Measurements from ENCODE around the gene MPPE1.
"Not testable (repeated sequence)": the region's sequence is repeated elsewhere in the genome, so short reads cannot be mapped to it uniquely, and the experiment has no call there.

MPPE1 gene

DNA sequence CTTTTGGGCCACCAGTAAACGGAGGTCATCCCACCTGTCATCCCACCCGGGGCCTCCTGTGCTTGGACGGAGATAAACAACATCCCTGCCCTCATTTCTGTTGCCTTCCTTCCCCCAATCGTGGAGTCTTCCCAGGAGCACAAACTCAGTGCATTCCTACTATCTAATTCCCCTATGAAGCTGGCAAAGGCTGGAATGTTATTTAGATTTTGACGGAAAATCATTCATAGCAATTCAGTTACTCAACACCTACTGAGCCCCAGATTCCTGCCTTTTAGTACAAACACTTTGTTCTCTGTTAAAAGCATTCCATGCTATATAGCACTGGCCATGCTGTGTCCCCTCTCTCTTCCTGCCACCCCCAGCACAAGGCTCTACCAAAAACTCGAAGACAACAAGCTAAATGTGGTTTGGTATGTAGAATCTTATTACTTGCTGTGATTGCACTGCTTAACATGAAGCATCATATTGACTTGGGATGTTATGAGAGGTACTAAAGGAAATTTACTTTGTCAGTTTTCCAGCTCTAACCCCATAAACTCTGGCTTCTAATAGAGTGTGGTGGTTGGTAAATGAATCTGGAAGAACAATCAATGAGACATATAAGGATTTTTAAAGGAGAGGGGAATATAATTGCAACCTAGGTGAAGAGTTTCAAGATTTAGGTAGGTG is 40.9 kb upstream of the MPPE1 start:
- DNase-seq (ENCODE audit: insufficient read length, low spot score) (no peak), FAIRE-seq (no peak)
- TF ChIP-seq TAF1 (IDR thresholded peaks at IDR 0.05; ENCODE audit: low read depth, low read length) = no peak
- no peak for TF ChIP-seq POU2F2 (IDR thresholded peaks at IDR 0.05; ENCODE audit: low read depth, low read length)
- TF ChIP-seq PAX5 (IDR thresholded peaks at IDR 0.05; ENCODE audit: insufficient read depth, low read length, severe bottlenecking) = no peak
- TF ChIP-seq SPI1 (IDR thresholded peaks at IDR 0.05; ENCODE audit: low read depth, low read length) = no peak
- TF ChIP-seq POLR2AphosphoS5 (IDR thresholded peaks at IDR 0.05; ENCODE audit: low read depth, low read length) = no peak
- no peak for TF ChIP-seq POLR2A (IDR thresholded peaks at IDR 0.05; ENCODE audit: low read depth, low read length)

DNA sequence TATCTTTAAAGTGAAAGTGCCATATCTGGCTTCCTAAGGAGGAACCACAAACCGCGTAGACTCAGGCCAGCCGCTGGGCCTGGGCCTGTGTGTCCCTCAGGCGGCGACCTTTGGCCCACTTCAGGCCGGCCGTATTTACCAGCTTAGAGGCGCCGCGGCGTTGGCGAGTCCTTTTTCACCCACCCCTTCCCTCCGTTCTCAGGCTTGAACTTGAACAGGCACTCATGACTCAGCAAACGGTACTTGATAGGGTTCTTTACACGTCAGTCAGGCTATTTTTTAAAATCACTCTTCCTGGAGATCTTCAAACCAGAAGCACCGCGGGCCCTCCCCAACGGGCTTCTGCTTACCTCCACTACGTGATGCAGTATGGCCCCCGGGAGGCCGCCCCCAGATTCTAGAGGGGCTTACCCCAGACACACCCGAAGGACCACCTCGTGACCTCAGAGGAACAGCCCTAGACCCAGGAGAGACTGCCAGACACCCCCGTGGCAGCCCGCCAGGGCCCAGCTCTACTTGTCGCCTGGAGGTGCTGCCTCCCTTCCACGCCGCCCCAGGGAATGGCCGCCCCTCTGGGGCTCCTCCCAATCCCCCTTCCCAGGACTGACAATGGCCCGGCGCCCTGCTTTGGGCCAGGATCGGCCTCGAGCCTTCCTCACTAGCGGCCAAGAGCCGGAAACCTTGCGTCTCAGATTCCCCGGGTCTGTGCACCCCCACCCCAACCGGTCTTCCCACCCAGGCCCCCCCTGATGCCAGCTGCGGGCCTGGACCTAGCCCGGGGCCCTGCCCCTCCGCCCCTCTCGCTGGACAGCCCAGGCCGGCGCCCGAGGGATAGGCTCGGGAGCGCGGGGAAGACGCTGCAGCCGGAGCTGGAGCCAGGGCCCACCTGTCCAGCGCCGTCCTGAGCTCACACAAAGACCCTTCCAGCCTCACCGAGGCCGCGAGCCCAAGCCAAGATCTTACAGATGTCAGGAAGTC is 39.4 kb upstream of the MPPE1 start:
- TF ChIP-seq POU2F2 (IDR thresholded peaks at IDR 0.05; ENCODE audit: low read depth, low read length) = no peak
- TF ChIP-seq POLR2AphosphoS5 (IDR thresholded peaks at IDR 0.05; ENCODE audit: low read depth, low read length) = peak; percentile 46; the same call in 1 of the 2 replicates
- no peak for TF ChIP-seq PAX5 (IDR thresholded peaks at IDR 0.05; ENCODE audit: insufficient read depth, low read length, severe bottlenecking)
- TF ChIP-seq TAF1 (IDR thresholded peaks at IDR 0.05; ENCODE audit: low read depth, low read length) = 0 out of 2 replicates have a peak, but pooled peaks have one; percentile 4
- no peak for TF ChIP-seq SPI1 (IDR thresholded peaks at IDR 0.05; ENCODE audit: low read depth, low read length)
- no peak for TF ChIP-seq POLR2A (IDR thresholded peaks at IDR 0.05; ENCODE audit: low read depth, low read length)
- FAIRE-seq (peak; percentile 95), DNase-seq (ENCODE audit: insufficient read length, low spot score) (peak; percentile 43)

DNA sequence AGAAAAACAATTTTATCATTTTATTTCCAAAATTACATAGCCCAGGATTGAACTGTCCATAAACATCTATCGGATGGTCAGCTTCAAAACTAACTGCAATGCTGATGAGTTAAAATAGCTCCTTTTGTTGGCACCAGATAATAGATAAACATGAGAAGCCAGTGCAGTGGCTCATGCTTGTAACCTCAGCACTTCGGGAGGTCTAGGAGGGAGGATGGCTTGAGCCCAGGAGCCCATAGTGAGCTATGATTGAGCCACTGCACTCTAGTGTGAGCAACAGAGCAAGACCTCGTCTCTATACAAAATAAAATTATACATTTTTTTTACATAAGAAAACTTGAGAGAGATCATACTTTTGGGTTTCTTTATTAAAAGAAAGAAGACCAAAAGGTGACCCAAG is 38.6 kb upstream of the MPPE1 start:
- FAIRE-seq (peak; percentile 38), DNase-seq (ENCODE audit: insufficient read length, low spot score) (no peak)
- TF ChIP-seq PAX5 (IDR thresholded peaks at IDR 0.05; ENCODE audit: insufficient read depth, low read length, severe bottlenecking) (no peak), POU2F2 (IDR thresholded peaks at IDR 0.05; ENCODE audit: low read depth, low read length) (no peak), TAF1 (IDR thresholded peaks at IDR 0.05; ENCODE audit: low read depth, low read length) (no peak), POLR2A (IDR thresholded peaks at IDR 0.05; ENCODE audit: low read depth, low read length) (no peak), POLR2AphosphoS5 (IDR thresholded peaks at IDR 0.05; ENCODE audit: low read depth, low read length) (no peak), SPI1 (IDR thresholded peaks at IDR 0.05; ENCODE audit: low read depth, low read length) (no peak)

DNA sequence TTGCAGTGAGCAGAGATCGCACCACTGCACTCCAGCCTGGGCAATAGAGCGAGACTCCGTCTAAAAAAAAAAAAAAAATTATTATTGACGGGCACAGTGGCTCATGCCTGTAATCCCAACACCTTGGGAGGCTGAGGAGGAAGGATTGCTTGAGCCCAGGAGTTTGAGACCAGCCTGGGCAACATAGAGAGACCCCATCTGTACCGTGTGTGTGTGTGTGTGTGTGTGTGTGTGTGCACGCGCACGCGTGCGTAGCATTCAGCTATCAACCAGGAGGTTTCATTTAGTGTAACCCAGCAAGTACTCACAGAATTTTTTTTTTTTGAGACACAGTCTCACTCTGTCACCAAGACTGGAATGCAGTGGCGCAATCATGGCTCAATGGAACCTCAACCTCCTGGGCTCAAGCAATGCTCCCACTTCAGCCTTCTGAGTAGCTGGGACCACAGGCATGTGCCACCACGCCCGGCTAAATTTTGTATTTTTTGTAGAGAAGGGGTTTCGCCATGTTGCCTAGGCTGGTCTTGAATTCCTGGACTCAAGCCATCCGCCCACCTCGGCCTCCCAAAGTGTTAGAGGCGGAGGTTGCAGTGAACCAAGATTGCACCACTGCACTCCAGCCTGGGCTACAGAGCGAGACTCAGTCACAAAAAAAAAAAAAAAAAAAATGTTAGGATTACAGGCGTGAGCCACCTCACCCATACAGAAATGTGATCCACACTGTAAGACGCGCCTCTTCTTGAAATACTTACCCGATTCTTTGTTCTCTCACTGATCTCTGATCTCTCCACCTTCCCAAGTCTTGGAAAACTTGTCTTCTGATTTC is 37.9 kb upstream of the MPPE1 start:
- not testable (repeated sequence) for FAIRE-seq; DNase-seq (ENCODE audit: insufficient read length, low spot score)

DNA sequence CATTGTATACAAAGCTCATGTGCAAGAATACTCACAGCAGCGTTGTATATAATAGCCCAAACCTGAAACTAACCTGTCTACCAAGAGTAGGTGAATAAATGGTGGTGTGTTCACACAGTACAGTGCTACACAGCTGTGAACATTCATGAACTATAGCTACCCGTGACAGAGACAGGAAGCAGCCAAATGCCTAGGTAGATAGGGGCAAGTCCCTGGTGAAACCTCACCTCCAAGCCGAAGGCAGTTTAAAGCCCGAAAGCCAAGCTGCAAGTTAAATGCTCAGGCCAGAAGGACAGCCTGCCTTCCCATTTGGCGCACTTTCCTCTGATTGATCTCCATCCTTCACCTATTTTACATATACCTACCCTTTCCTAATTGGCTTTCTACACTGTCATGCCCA is 36.7 kb upstream of the MPPE1 start:
- no peak for FAIRE-seq
- DNase-seq (ENCODE audit: insufficient read length, low spot score) = no peak
- TF ChIP-seq TAF1 (IDR thresholded peaks at IDR 0.05; ENCODE audit: low read depth, low read length) (no peak), SPI1 (IDR thresholded peaks at IDR 0.05; ENCODE audit: low read depth, low read length) (no peak), POU2F2 (IDR thresholded peaks at IDR 0.05; ENCODE audit: low read depth, low read length) (no peak), PAX5 (IDR thresholded peaks at IDR 0.05; ENCODE audit: insufficient read depth, low read length, severe bottlenecking) (no peak), POLR2AphosphoS5 (IDR thresholded peaks at IDR 0.05; ENCODE audit: low read depth, low read length) (no peak), POLR2A (IDR thresholded peaks at IDR 0.05; ENCODE audit: low read depth, low read length) (no peak)

DNA sequence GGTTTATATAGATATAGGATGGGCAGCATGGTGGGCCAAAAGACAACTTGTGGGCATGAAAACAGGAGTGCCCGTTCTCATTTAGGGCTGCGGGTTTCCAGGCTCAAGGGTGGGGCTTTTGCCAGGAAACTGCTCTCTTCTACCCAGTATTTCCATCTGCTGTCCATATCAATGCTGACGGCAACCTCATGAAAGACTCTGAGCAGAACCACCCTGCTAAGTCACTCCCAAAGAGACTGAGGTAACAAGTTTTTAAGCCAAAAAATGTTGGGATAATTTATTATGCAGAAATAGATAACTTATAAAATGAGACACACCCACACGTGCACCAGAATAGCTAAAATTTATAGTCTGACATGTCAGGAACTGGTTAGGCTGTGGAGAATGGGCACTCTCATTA is 36.1 kb upstream of the MPPE1 start:
- FAIRE-seq (no peak), DNase-seq (ENCODE audit: insufficient read length, low spot score) (no peak)
- TF ChIP-seq POLR2AphosphoS5 (IDR thresholded peaks at IDR 0.05; ENCODE audit: low read depth, low read length) = no peak
- no peak for TF ChIP-seq SPI1 (IDR thresholded peaks at IDR 0.05; ENCODE audit: low read depth, low read length)
- no peak for TF ChIP-seq POLR2A (IDR thresholded peaks at IDR 0.05; ENCODE audit: low read depth, low read length)
- no peak for TF ChIP-seq PAX5 (IDR thresholded peaks at IDR 0.05; ENCODE audit: insufficient read depth, low read length, severe bottlenecking)
- TF ChIP-seq TAF1 (IDR thresholded peaks at IDR 0.05; ENCODE audit: low read depth, low read length) = no peak
- TF ChIP-seq POU2F2 (IDR thresholded peaks at IDR 0.05; ENCODE audit: low read depth, low read length) = no peak

DNA sequence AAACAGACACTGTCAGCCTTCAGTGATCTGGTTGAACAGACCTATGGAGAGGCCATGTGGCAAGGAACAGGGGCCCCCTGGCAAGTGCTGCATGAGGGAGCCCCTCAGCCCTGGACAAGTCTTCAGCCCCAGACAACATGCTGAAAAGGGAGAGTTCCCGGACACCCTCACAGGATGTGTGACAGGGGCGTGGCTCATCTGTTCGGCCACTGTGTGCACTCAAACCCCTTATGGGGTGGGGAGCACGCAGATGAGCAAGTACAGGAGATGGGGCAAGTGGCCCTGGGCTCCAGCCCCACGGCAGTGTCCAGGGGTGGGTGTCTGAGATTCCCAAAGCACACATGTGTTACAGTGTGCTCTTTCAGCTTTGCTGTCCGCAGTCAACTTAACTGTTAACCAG is 35.4 kb upstream of the MPPE1 start:
- FAIRE-seq (no peak), DNase-seq (ENCODE audit: insufficient read length, low spot score) (no peak)
- TF ChIP-seq POLR2AphosphoS5 (IDR thresholded peaks at IDR 0.05; ENCODE audit: low read depth, low read length) = no peak
- no peak for TF ChIP-seq TAF1 (IDR thresholded peaks at IDR 0.05; ENCODE audit: low read depth, low read length)
- no peak for TF ChIP-seq SPI1 (IDR thresholded peaks at IDR 0.05; ENCODE audit: low read depth, low read length)
- no peak for TF ChIP-seq POLR2A (IDR thresholded peaks at IDR 0.05; ENCODE audit: low read depth, low read length)
- no peak for TF ChIP-seq POU2F2 (IDR thresholded peaks at IDR 0.05; ENCODE audit: low read depth, low read length)
- no peak for TF ChIP-seq PAX5 (IDR thresholded peaks at IDR 0.05; ENCODE audit: insufficient read depth, low read length, severe bottlenecking)

DNA sequence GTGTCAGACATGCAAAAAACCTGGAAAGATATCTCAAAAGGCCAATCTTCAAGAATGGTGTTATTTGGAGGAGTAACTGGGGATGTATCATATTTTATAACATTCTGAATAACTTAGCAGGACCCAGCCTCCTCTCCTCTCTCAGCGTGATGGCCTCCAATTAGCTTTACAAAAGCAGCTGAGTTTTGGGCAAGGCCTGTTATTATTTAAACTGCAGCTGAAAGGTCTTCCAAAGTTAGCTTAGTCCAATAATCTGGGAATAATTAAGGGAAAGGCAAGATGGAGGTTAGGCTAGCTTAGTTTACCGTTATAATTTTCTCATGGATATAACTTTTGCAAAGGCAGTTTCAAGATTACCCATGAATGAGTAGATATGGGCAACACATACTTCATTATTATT is 32.8 kb upstream of the MPPE1 start:
- DNase-seq (ENCODE audit: insufficient read length, low spot score) (no peak), FAIRE-seq (no peak)
- TF ChIP-seq POLR2AphosphoS5 (IDR thresholded peaks at IDR 0.05; ENCODE audit: low read depth, low read length) (no peak), TAF1 (IDR thresholded peaks at IDR 0.05; ENCODE audit: low read depth, low read length) (no peak), SPI1 (IDR thresholded peaks at IDR 0.05; ENCODE audit: low read depth, low read length) (no peak), POLR2A (IDR thresholded peaks at IDR 0.05; ENCODE audit: low read depth, low read length) (no peak), PAX5 (IDR thresholded peaks at IDR 0.05; ENCODE audit: insufficient read depth, low read length, severe bottlenecking) (no peak), POU2F2 (IDR thresholded peaks at IDR 0.05; ENCODE audit: low read depth, low read length) (no peak)

Data from GM12891 (cell line).